ENCODE measurements around the gene AVEN. TPM values are rescaled to one million over a fixed set of nuclear protein-coding genes. Genes with fewer than 3 reads are reported as not detected.

Gene AVEN
- polyA plus RNA-seq, 1 of the 3 experiments (the other 2 are of a cell fraction) = 7.5 TPM

DNA sequence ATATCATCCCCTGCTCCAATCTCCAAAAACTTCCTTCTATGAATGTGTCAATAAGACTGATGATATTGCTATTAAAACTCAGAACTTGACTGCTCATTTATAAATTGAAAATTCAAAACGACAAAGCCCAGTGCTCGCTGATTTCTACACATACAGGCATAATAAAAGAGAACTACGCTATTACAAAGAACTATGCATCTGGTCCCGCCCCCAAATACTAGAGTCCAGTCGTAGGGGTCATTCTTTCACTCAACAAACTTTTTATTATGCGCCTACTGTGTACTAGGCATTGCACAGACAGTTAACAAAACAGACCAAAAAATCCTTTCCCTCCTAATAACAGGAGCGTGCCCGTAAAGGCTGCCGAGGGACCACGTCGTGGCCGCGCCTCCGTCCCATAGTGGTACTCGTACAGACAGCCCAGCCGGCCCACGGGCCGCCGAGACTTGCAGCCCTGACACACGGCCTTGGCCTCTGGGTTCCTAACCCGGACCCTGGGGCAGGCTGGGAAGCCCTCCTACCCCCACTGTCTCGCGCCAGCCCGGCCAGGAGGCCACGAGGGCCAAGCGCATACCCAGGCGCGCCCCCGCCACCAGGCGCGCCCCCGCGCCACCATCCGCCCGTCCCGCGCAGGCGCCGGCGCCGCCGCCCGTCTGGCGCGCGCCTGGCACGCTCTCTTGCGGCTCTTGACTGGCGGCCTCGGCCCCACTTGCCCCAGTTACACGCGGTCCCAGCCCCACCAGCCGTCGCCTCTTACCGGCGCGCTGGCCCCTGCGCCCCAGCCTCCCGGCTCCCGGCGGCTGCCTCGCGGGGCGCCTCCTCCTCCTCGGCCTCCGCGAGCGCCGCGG lies 757 bp downstream of the AVEN start (continued):
- TF ChIP-seq, protein P1, sequence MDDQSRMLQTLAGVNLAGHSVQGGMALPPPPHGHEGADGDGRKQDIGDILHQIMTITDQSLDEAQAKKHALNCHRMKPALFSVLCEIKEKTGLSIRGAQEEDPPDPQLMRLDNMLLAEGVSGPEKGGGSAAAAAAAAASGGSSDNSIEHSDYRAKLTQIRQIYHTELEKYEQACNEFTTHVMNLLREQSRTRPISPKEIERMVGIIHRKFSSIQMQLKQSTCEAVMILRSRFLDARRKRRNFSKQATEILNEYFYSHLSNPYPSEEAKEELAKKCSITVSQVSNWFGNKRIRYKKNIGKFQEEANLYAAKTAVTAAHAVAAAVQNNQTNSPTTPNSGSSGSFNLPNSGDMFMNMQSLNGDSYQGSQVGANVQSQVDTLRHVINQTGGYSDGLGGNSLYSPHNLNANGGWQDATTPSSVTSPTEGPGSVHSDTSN (IDR thresholded peaks at IDR 0.05) = no peak
- TF ChIP-seq FOXM1 (IDR thresholded peaks at IDR 0.05; ENCODE audit: low read depth) = no peak
- TF ChIP-seq SIN3A (IDR thresholded peaks at IDR 0.05; ENCODE audit: borderline replicate concordance, low read depth, low read length) = no peak
- TF ChIP-seq GABPA (IDR thresholded peaks at IDR 0.05; ENCODE audit: low read depth) = no peak
- TF ChIP-seq EP300 (IDR thresholded peaks at IDR 0.05; ENCODE audit: borderline replicate concordance in 1 of 2, low read depth in 1 of 2, low read length in 1 of 2) = no peak
- TF ChIP-seq RAD21 (IDR thresholded peaks at IDR 0.05; ENCODE audit: low read length) = no peak
- no peak for TF ChIP-seq YY1 (IDR thresholded peaks at IDR 0.05; ENCODE audit: low read depth)
- TF ChIP-seq, protein P2, sequence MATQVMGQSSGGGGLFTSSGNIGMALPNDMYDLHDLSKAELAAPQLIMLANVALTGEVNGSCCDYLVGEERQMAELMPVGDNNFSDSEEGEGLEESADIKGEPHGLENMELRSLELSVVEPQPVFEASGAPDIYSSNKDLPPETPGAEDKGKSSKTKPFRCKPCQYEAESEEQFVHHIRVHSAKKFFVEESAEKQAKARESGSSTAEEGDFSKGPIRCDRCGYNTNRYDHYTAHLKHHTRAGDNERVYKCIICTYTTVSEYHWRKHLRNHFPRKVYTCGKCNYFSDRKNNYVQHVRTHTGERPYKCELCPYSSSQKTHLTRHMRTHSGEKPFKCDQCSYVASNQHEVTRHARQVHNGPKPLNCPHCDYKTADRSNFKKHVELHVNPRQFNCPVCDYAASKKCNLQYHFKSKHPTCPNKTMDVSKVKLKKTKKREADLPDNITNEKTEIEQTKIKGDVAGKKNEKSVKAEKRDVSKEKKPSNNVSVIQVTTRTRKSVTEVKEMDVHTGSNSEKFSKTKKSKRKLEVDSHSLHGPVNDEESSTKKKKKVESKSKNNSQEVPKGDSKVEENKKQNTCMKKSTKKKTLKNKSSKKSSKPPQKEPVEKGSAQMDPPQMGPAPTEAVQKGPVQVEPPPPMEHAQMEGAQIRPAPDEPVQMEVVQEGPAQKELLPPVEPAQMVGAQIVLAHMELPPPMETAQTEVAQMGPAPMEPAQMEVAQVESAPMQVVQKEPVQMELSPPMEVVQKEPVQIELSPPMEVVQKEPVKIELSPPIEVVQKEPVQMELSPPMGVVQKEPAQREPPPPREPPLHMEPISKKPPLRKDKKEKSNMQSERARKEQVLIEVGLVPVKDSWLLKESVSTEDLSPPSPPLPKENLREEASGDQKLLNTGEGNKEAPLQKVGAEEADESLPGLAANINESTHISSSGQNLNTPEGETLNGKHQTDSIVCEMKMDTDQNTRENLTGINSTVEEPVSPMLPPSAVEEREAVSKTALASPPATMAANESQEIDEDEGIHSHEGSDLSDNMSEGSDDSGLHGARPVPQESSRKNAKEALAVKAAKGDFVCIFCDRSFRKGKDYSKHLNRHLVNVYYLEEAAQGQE (IDR thresholded peaks at IDR 0.05; ENCODE audit: low read depth, low read length) = no peak
- TF ChIP-seq RFX5 (IDR thresholded peaks at IDR 0.05; ENCODE audit: low read length) = no peak
- TF ChIP-seq ELF1 (IDR thresholded peaks at IDR 0.05) = no peak
- TF ChIP-seq, protein P3, sequence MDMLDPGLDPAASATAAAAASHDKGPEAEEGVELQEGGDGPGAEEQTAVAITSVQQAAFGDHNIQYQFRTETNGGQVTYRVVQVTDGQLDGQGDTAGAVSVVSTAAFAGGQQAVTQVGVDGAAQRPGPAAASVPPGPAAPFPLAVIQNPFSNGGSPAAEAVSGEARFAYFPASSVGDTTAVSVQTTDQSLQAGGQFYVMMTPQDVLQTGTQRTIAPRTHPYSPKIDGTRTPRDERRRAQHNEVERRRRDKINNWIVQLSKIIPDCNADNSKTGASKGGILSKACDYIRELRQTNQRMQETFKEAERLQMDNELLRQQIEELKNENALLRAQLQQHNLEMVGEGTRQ (IDR thresholded peaks at IDR 0.05; ENCODE audit: borderline replicate concordance, low read depth, low read length) = no peak
- TF ChIP-seq MXI1 (IDR thresholded peaks at IDR 0.05; ENCODE audit: low read depth, low read length) = peak; percentile 81
- no peak for TF ChIP-seq EZH2phosphoT487 (IDR thresholded peaks at IDR 0.05; ENCODE audit: borderline replicate concordance, low read depth)
